Activated CD4-positive, alpha-beta T cell treated with anti-CD3 and anti-CD28 coated beads, Interleukin-2, amount 10 ng/mL, durations not matched to agents 24 days and 14 days (primary cell): ENCODE results near the gene PSPH. TPM values are rescaled to one million over a fixed set of nuclear protein-coding genes. Genes with fewer than 3 reads are reported as not detected.
"Not testable (repeated sequence)": the region's sequence is repeated elsewhere in the genome, so short reads cannot be mapped to it uniquely, and the experiment has no call there.

Experiments
- DNase-seq: peaks from one replicate; pipeline ENCODE4 v3.0.0; 2022
- H3K27ac Mint-ChIP-seq: one replicate; pipeline ENCODE4 v1.8.0; 2022; ENCODE audit warnings: mild to moderate bottlenecking, mixed read lengths
- H3K27me3 Mint-ChIP-seq: one replicate; pipeline ENCODE4 v1.8.0; 2022; ENCODE audit warnings: mixed read lengths
- H3K36me3 Mint-ChIP-seq: one replicate; pipeline ENCODE4 v1.8.0; 2022; ENCODE audit warnings: low read depth, mild to moderate bottlenecking, mixed read lengths
- H3K4me1 Mint-ChIP-seq: one replicate; pipeline ENCODE4 v1.8.0; 2021; ENCODE audit warnings: mixed read lengths
- H3K4me3 Mint-ChIP-seq: one replicate; pipeline ENCODE4 v1.8.0; 2022; ENCODE audit warnings: mild to moderate bottlenecking, moderate library complexity, mixed read lengths
- H3K9me3 Mint-ChIP-seq: one replicate; pipeline ENCODE4 v1.8.0; 2021; ENCODE audit warnings: mixed read lengths
- intact Hi-C: fragments of 100-400 bp; cut with micrococcal nuclease; formaldehyde crosslinking; loops from one replicate; pipeline ENCODE4 v1.15.1; 2023
- total RNA-seq: library from RNA; stranded (reverse); gene quantifications from 2 replicates; pipeline ENCODE4 v1.2.3, GENCODE V29; 2022

The PSPH gene
- total RNA-seq, result 23.8 and 25.8 TPM in 2 replicates

- H3K4me1 Mint-ChIP-seq, result peaks cover 29% of the 10 kb centered on the region
- DNase-seq, result peak; percentile 98
- no peaks in the 10 kb centered on the region for H3K9me3 Mint-ChIP-seq
- peak within 1 kb of the TSS; percentile 100 for H3K4me3 Mint-ChIP-seq
- peak within 1 kb of the TSS; percentile 98 for H3K27ac Mint-ChIP-seq
- intact Hi-C loops, result loop anchor here (1.0 to 5.0 kb wide), 8 partner anchors 13 to 685 kb away; partner anchors contain the start of genes CHCHD2, MRPS17, SUMF2 and VOPP1
- H3K27me3 Mint-ChIP-seq, result no peaks in the 10 kb centered on the region
- peaks cover 38% of the 10 kb centered on the region for H3K36me3 Mint-ChIP-seq
Observed at GRCh38 chr7:56051339-56052191, at the start of gene PSPH, which contains the start of gene CCT6A. TSS of gene PSPH (minus strand) at chr7:56051444. CDS start at chr7:56021212, 30,232 bp downstream. TSS of gene CCT6A (plus strand) at chr7:56051765. CDS start at chr7:56051849, 84 bp downstream.

- H3K27ac Mint-ChIP-seq, result no peak overlapping the region
- no peaks in the 10 kb centered on the region for H3K27me3 Mint-ChIP-seq
- H3K9me3 Mint-ChIP-seq, result no peaks in the 10 kb centered on the region
- H3K4me3 Mint-ChIP-seq, result no peak overlapping the region
- peaks cover 7% of the 10 kb centered on the region for H3K4me1 Mint-ChIP-seq
- peaks cover 46% of the 10 kb centered on the region for H3K36me3 Mint-ChIP-seq
- no peak for DNase-seq
- intact Hi-C loops, result no loop called here
Observed at GRCh38 chr7:56099653-56100052, 48.4 kb upstream of the PSPH start.

GRCh38 chr7:56098187-56099008, 47.2 kb upstream of the PSPH start:
- H3K4me3 Mint-ChIP-seq, H3K4me1 Mint-ChIP-seq, H3K27ac Mint-ChIP-seq, H3K9me3 Mint-ChIP-seq, intact Hi-C loops, H3K27me3 Mint-ChIP-seq, DNase-seq: not testable (repeated sequence)
- H3K36me3 Mint-ChIP-seq, result peaks cover 40% of the 10 kb centered on the region

GRCh38 chr7:56097700-56098099, 46.5 kb upstream of the PSPH start:
- H3K4me1 Mint-ChIP-seq, result peaks cover 4% of the 10 kb centered on the region
- no peak for DNase-seq
- H3K27me3 Mint-ChIP-seq, result no peaks in the 10 kb centered on the region
- no peak overlapping the region for H3K27ac Mint-ChIP-seq
- intact Hi-C loops, result no loop called here
- H3K4me3 Mint-ChIP-seq, result no peak overlapping the region
- H3K36me3 Mint-ChIP-seq, result peaks cover 37% of the 10 kb centered on the region
- H3K9me3 Mint-ChIP-seq, result no peaks in the 10 kb centered on the region

- Mint-ChIP-seq H3K27me3 (no peaks in the 10 kb centered on the region), H3K36me3 (peaks cover 11% of the 10 kb centered on the region), H3K9me3 (no peaks in the 10 kb centered on the region), H3K4me3 (no peak within 1 kb of the TSS), H3K4me1 (peaks cover 2% of the 10 kb centered on the region), H3K27ac (no peak within 1 kb of the TSS)
- intact Hi-C loops, result no loop called here
- no peak for DNase-seq
Observed at GRCh38 chr7:56092789-56093531, 41.7 kb upstream of the PSPH start, which contains the start of gene PHKG1. TSS of gene PHKG1 (minus strand) at chr7:56092952. CDS start at chr7:56088941, 4,011 bp downstream.

GRCh38 chr7:56092388-56092787, 41.1 kb upstream of the PSPH start:
- H3K27me3 Mint-ChIP-seq, DNase-seq, H3K4me1 Mint-ChIP-seq, H3K27ac Mint-ChIP-seq, H3K4me3 Mint-ChIP-seq, H3K9me3 Mint-ChIP-seq, H3K36me3 Mint-ChIP-seq, intact Hi-C loops: not testable (repeated sequence)

GRCh38 chr7:56091591-56091990, 40.3 kb upstream of the PSPH start:
- peaks cover 5% of the 10 kb centered on the region for H3K36me3 Mint-ChIP-seq
- no peaks in the 10 kb centered on the region for H3K27me3 Mint-ChIP-seq
- no peaks in the 10 kb centered on the region for H3K9me3 Mint-ChIP-seq
- no peak overlapping the region for H3K4me3 Mint-ChIP-seq
- no peak overlapping the region for H3K27ac Mint-ChIP-seq
- no peak for DNase-seq
- H3K4me1 Mint-ChIP-seq, result peaks cover 2% of the 10 kb centered on the region
- intact Hi-C loops, result no loop called here

- intact Hi-C loops, result no loop called here
- no peak overlapping the region for H3K4me3 Mint-ChIP-seq
- DNase-seq, result no peak
- peaks cover 7% of the 10 kb centered on the region for H3K36me3 Mint-ChIP-seq
- no peaks in the 10 kb centered on the region for H3K27me3 Mint-ChIP-seq
- no peaks in the 10 kb centered on the region for H3K4me1 Mint-ChIP-seq
- no peak overlapping the region for H3K27ac Mint-ChIP-seq
- H3K9me3 Mint-ChIP-seq, result no peaks in the 10 kb centered on the region
Observed at GRCh38 chr7:56087445-56087844, 36.2 kb upstream of the PSPH start.

- Mint-ChIP-seq H3K4me3 (no peak overlapping the region), H3K27ac (no peak overlapping the region), H3K4me1 (no peaks in the 10 kb centered on the region), H3K27me3 (no peaks in the 10 kb centered on the region), H3K36me3 (peaks cover 11% of the 10 kb centered on the region), H3K9me3 (no peaks in the 10 kb centered on the region)
- no peak for DNase-seq
- intact Hi-C loops, result no loop called here
Observed at GRCh38 chr7:56086761-56087160, 35.5 kb upstream of the PSPH start.

GRCh38 chr7:56083150-56083785, 32.0 kb upstream of the PSPH start:
- no peaks in the 10 kb centered on the region for H3K4me1 Mint-ChIP-seq
- DNase-seq, result no peak
- peaks cover 24% of the 10 kb centered on the region for H3K36me3 Mint-ChIP-seq

GRCh38 chr7:56081626-56082340, 30.5 kb upstream of the PSPH start:
- H3K4me3 Mint-ChIP-seq, result no peak overlapping the region

More at GRCh38 chr7:56083150-56083785, 32.0 kb upstream of the PSPH start:
- Mint-ChIP-seq H3K27me3 (no peaks in the 10 kb centered on the region), H3K9me3 (no peaks in the 10 kb centered on the region), H3K4me3 (no peak overlapping the region), H3K27ac (no peak overlapping the region)
- intact Hi-C loops, result no loop called here

GRCh38 chr7:56080726-56081435, 29.6 kb upstream of the PSPH start:
- H3K4me3 Mint-ChIP-seq, DNase-seq, H3K4me1 Mint-ChIP-seq, H3K9me3 Mint-ChIP-seq, H3K27ac Mint-ChIP-seq, intact Hi-C loops, H3K27me3 Mint-ChIP-seq: not testable (repeated sequence)
- peaks cover 30% of the 10 kb centered on the region for H3K36me3 Mint-ChIP-seq

More at GRCh38 chr7:56081626-56082340, 30.5 kb upstream of the PSPH start:
- Mint-ChIP-seq H3K4me1 (no peaks in the 10 kb centered on the region), H3K27ac (no peak overlapping the region), H3K9me3 (no peaks in the 10 kb centered on the region), H3K36me3 (peaks cover 24% of the 10 kb centered on the region), H3K27me3 (no peaks in the 10 kb centered on the region)
- DNase-seq, result no peak
- intact Hi-C loops, result no loop called here
